ENCODE measurements around the gene PPP2R2B.

- no peak for TF ChIP-seq CTCF (IDR thresholded peaks at IDR 0.05)
- no peak for TF ChIP-seq POLR2A (IDR thresholded peaks at IDR 0.05)
These were observed 159.4 kb downstream of the PPP2R2B start for GRCh38 chr5:146719179-146719578.

All from Peyer's patch (tissue), 4 donors.